ENCODE results near the gene TAC4. TPM values are rescaled to one million over a fixed set of nuclear protein-coding genes. Genes with fewer than 3 reads are reported as not detected.

TAC4 gene
- total and polyA plus RNA-seq, 4 donors: not detected

DNA sequence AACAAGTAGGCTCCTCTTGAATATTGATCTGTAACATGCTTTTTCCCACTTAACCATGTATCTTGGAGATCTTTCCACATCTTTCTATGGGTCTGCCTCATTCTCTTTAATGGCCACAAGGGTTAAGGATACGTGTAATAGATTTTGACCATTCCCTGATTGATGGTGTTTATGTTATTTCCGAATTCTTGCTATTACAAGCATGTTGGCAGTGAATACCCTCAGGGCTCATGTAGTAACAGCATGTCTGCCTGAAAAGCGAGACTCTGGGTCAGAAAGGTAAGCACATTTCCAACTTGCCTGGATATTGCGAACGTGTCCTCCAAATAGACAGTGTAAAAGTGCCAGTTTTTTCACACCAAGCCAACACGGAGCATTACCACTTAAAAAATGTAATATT, 5.0 kb downstream of the TAC4 start:
- Histone ChIP-seq H3K4me1 (ENCODE audit: control insufficient read depth in 4 of 4, insufficient read depth in 4 of 4, low read length in 3 of 4) (peaks cover 0 to 5% (median 0%) of the 10 kb centered on the region in 4 donors), H3K9ac (ENCODE audit: low read depth in 1 of 2, low read length in 2 of 2) (no peak overlapping the region), H3K36me3 (ENCODE audit: control insufficient read depth in 4 of 4, insufficient read depth in 3 of 4, low read depth in 1 of 4, low read length in 3 of 4) (no peaks in the 10 kb centered on the region), H3K4me3 (ENCODE audit: low read depth in 1 of 3, low read length in 3 of 3) (no peak overlapping the region), H3K27ac (ENCODE audit: low read depth in 1 of 2, low read length in 2 of 2) (no peak overlapping the region), H3K27me3 (ENCODE audit: control insufficient read depth in 4 of 4, insufficient read depth in 4 of 4, low read length in 3 of 4) (no peaks in the 10 kb centered on the region), H3K9me3 (ENCODE audit: control insufficient read depth in 4 of 4, low read length in 3 of 4) (no peaks in the 10 kb centered on the region)
- WGBS: 91% methylated on average over 6 of the region's 6 CpGs
- no peak for TF ChIP-seq SP1 (IDR thresholded peaks at IDR 0.05)
- TF ChIP-seq RAD21 (IDR thresholded peaks at IDR 0.05): no peak
- no peak for TF ChIP-seq JUND (IDR thresholded peaks at IDR 0.05)
- TF ChIP-seq GABPA (IDR thresholded peaks at IDR 0.05 in 1 of 2, conservative IDR thresholded peaks at IDR 0.05 in 1 of 2): no peak
- TF ChIP-seq, protein P1, sequence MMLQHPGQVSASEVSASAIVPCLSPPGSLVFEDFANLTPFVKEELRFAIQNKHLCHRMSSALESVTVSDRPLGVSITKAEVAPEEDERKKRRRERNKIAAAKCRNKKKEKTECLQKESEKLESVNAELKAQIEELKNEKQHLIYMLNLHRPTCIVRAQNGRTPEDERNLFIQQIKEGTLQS (IDR thresholded peaks at IDR 0.05): no peak
- TF ChIP-seq, protein P2, sequence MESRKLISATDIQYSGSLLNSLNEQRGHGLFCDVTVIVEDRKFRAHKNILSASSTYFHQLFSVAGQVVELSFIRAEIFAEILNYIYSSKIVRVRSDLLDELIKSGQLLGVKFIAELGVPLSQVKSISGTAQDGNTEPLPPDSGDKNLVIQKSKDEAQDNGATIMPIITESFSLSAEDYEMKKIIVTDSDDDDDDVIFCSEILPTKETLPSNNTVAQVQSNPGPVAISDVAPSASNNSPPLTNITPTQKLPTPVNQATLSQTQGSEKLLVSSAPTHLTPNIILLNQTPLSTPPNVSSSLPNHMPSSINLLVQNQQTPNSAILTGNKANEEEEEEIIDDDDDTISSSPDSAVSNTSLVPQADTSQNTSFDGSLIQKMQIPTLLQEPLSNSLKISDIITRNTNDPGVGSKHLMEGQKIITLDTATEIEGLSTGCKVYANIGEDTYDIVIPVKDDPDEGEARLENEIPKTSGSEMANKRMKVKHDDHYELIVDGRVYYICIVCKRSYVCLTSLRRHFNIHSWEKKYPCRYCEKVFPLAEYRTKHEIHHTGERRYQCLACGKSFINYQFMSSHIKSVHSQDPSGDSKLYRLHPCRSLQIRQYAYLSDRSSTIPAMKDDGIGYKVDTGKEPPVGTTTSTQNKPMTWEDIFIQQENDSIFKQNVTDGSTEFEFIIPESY (IDR thresholded peaks at IDR 0.05): no peak
- no peak for TF ChIP-seq NR2F2 (IDR thresholded peaks at IDR 0.05)
- no peak for TF ChIP-seq YY1 (IDR thresholded peaks at IDR 0.05)
- no peak for TF ChIP-seq RXRA (IDR thresholded peaks at IDR 0.05)
- no peak for TF ChIP-seq EGR1 (IDR thresholded peaks at IDR 0.05; ENCODE audit: low read depth in 2 of 2)
- TF ChIP-seq, protein P3, sequence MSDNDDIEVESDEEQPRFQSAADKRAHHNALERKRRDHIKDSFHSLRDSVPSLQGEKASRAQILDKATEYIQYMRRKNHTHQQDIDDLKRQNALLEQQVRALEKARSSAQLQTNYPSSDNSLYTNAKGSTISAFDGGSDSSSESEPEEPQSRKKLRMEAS (IDR thresholded peaks at IDR 0.05): no peak
- no peak for TF ChIP-seq FOXA1 (IDR thresholded peaks at IDR 0.05)
- TF ChIP-seq, protein P4, sequence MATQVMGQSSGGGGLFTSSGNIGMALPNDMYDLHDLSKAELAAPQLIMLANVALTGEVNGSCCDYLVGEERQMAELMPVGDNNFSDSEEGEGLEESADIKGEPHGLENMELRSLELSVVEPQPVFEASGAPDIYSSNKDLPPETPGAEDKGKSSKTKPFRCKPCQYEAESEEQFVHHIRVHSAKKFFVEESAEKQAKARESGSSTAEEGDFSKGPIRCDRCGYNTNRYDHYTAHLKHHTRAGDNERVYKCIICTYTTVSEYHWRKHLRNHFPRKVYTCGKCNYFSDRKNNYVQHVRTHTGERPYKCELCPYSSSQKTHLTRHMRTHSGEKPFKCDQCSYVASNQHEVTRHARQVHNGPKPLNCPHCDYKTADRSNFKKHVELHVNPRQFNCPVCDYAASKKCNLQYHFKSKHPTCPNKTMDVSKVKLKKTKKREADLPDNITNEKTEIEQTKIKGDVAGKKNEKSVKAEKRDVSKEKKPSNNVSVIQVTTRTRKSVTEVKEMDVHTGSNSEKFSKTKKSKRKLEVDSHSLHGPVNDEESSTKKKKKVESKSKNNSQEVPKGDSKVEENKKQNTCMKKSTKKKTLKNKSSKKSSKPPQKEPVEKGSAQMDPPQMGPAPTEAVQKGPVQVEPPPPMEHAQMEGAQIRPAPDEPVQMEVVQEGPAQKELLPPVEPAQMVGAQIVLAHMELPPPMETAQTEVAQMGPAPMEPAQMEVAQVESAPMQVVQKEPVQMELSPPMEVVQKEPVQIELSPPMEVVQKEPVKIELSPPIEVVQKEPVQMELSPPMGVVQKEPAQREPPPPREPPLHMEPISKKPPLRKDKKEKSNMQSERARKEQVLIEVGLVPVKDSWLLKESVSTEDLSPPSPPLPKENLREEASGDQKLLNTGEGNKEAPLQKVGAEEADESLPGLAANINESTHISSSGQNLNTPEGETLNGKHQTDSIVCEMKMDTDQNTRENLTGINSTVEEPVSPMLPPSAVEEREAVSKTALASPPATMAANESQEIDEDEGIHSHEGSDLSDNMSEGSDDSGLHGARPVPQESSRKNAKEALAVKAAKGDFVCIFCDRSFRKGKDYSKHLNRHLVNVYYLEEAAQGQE (IDR thresholded peaks at IDR 0.05): no peak
- no peak for TF ChIP-seq HNF4G (IDR thresholded peaks at IDR 0.05)
- no peak for TF ChIP-seq FOXA2 (IDR thresholded peaks at IDR 0.05)
- no peak for TF ChIP-seq HNF4A (conservative IDR thresholded peaks at IDR 0.05)
- TF ChIP-seq TAF1 (conservative IDR thresholded peaks at IDR 0.05): no peak
- TF ChIP-seq, protein P5, sequence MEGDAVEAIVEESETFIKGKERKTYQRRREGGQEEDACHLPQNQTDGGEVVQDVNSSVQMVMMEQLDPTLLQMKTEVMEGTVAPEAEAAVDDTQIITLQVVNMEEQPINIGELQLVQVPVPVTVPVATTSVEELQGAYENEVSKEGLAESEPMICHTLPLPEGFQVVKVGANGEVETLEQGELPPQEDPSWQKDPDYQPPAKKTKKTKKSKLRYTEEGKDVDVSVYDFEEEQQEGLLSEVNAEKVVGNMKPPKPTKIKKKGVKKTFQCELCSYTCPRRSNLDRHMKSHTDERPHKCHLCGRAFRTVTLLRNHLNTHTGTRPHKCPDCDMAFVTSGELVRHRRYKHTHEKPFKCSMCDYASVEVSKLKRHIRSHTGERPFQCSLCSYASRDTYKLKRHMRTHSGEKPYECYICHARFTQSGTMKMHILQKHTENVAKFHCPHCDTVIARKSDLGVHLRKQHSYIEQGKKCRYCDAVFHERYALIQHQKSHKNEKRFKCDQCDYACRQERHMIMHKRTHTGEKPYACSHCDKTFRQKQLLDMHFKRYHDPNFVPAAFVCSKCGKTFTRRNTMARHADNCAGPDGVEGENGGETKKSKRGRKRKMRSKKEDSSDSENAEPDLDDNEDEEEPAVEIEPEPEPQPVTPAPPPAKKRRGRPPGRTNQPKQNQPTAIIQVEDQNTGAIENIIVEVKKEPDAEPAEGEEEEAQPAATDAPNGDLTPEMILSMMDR (IDR thresholded peaks at IDR 0.05; ENCODE audit: low read depth, low read length, missing input control): no peak
- DNase-seq (ENCODE audit: low spot score): no peak
